A549 (cell line): ENCODE data around the gene KCP.

ENCODE experiments used
- CTCF ChIP-seq: fragments of >200 bp; sonication (Bioruptor Twin); formaldehyde crosslinking; IDR thresholded peaks from 3 replicates; pipeline ENCODE4 v1.5.1; 2016
- EP300 ChIP-seq, 2 experiments: fragments of >200 bp; sonication (Bioruptor Twin); formaldehyde crosslinking; IDR thresholded peaks; 2 replicates in 1 of 2; 3 replicates in 1 of 2; pipeline ENCODE4 v1.6.1; 2016 to 2017
- ESRRA ChIP-seq: fragments of 150-350 bp; IDR thresholded peaks from 2 replicates; pipeline ENCODE4 v1.6.1; 2014; ENCODE audit warnings: mild to moderate bottlenecking, low read length, borderline replicate concordance
- HDAC2 ChIP-seq: fragments of 200-600 bp; sonication (generic); IDR thresholded peaks from 2 replicates; pipeline ENCODE4 v1.6.1; 2016
- JUNB ChIP-seq: fragments of >200 bp; sonication (Bioruptor Twin); formaldehyde crosslinking; IDR thresholded peaks from 2 replicates; pipeline ENCODE4 v1.6.1; 2016
- NPAS2 ChIP-seq: fragments of 250-450 bp; sonication (Bioruptor Pico); IDR thresholded peaks from 2 replicates; pipeline ENCODE4 v1.8.0; 2022; ENCODE audit warnings: mild to moderate bottlenecking, moderate library complexity, borderline replicate concordance
- POLR2A ChIP-seq: IDR thresholded peaks from 2 replicates; pipeline ENCODE4 v1.6.1; 2012; ENCODE audit warnings: mild to moderate bottlenecking, low read length
- RFX5 ChIP-seq: fragments of 450-650 bp; IDR thresholded peaks from 2 replicates; pipeline ENCODE4 v1.7.1; 2014; ENCODE audit warnings: antibody characterized with exemption, mild to moderate bottlenecking, moderate library complexity
- TP53 ChIP-seq: fragments of 250-450 bp; sonication (Bioruptor Pico); IDR thresholded peaks from 2 replicates; pipeline ENCODE4 v1.5.0; 2021; ENCODE audit warnings: mild to moderate bottlenecking, moderate library complexity
- USF2 ChIP-seq: fragments of 450-650 bp; IDR thresholded peaks from 2 replicates; pipeline ENCODE4 v1.6.1; 2014; ENCODE audit warnings: antibody characterized with exemption
- TF ChIP-seq, protein P1 (sequence below): fragments of 200-600 bp; sonication (generic); IDR thresholded peaks from 2 replicates; pipeline ENCODE4 v1.6.1; 2016; ENCODE audit warnings: antibody characterized with exemption, mild to moderate bottlenecking, moderate library complexity
- TF ChIP-seq, protein P2 (sequence below): IDR thresholded peaks from 2 replicates; pipeline ENCODE4 v1.6.1; 2012

DNA sequence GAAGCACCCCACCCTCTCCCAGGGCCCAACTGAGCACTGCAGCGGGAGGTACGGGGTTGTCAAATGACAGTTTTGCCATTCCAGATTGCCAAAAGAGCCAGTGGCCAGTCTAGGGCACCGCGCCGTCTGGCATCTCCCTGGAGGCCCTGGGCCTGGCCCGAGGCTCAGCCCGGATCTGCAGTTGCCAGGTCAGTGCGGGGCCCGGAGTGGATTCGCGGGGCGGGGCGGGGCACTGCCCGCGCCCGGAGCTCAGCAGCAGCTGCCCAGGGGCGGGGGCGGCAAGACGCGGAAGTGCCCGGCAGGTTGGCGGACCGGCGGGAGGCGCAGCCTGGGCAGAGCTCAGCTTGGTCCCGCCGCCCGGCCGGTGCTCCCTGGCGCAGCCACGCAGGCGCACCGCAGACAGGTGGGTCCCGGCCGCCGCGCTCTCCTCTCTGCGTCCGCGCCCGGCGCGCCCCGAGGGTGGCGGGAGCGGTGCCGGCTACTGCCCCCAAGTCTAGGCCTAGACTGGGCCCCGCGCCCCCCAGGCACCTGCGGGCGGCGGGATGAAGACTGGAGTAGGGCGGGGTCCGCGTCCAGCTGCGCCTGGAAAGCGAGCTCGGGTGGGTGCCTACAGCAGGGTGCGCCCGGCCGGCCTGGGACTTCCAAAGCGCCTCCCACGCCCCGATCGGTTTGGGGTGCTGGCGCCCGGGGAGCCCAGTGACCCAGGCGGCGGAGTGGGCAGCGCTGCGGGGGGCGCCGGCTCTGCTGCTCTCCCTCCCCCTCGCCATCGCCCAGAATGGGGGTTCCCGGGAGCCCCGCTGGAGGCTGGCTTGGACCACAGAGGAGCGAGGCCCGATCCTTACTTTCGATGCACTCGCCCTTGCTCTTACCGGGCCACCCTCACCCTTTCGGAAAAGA, 27.4 kb upstream of the KCP start, which contains the start of gene IRF5:
- TF ChIP-seq POLR2A = peak; percentile 63
- TF ChIP-seq JUNB = no peak
- TF ChIP-seq, protein P1, sequence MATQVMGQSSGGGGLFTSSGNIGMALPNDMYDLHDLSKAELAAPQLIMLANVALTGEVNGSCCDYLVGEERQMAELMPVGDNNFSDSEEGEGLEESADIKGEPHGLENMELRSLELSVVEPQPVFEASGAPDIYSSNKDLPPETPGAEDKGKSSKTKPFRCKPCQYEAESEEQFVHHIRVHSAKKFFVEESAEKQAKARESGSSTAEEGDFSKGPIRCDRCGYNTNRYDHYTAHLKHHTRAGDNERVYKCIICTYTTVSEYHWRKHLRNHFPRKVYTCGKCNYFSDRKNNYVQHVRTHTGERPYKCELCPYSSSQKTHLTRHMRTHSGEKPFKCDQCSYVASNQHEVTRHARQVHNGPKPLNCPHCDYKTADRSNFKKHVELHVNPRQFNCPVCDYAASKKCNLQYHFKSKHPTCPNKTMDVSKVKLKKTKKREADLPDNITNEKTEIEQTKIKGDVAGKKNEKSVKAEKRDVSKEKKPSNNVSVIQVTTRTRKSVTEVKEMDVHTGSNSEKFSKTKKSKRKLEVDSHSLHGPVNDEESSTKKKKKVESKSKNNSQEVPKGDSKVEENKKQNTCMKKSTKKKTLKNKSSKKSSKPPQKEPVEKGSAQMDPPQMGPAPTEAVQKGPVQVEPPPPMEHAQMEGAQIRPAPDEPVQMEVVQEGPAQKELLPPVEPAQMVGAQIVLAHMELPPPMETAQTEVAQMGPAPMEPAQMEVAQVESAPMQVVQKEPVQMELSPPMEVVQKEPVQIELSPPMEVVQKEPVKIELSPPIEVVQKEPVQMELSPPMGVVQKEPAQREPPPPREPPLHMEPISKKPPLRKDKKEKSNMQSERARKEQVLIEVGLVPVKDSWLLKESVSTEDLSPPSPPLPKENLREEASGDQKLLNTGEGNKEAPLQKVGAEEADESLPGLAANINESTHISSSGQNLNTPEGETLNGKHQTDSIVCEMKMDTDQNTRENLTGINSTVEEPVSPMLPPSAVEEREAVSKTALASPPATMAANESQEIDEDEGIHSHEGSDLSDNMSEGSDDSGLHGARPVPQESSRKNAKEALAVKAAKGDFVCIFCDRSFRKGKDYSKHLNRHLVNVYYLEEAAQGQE = no peak
- no peak for TF ChIP-seq CTCF
- TF ChIP-seq EP300 (IDR thresholded peaks at IDR 0.05) = no peak
- TF ChIP-seq HDAC2 = no peak
- TF ChIP-seq USF2 = no peak
- TF ChIP-seq, protein P2, sequence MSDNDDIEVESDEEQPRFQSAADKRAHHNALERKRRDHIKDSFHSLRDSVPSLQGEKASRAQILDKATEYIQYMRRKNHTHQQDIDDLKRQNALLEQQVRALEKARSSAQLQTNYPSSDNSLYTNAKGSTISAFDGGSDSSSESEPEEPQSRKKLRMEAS = no peak
- no peak for TF ChIP-seq TP53 (CRISPR knock-in tag)
- no peak for TF ChIP-seq NPAS2
- TF ChIP-seq ESRRA = no peak
- no peak for TF ChIP-seq RFX5
